ENCODE results near the gene TJAP1. TPM values are rescaled to one million over a fixed set of nuclear protein-coding genes. Genes with fewer than 3 reads are reported as not detected.
A peak's percentile ranks its signal among the peaks of the same experiment; 100 is the strongest.

Gene TJAP1
- polyA plus RNA-seq, 2 donors: 10.5 to 15.1 TPM

DNA sequence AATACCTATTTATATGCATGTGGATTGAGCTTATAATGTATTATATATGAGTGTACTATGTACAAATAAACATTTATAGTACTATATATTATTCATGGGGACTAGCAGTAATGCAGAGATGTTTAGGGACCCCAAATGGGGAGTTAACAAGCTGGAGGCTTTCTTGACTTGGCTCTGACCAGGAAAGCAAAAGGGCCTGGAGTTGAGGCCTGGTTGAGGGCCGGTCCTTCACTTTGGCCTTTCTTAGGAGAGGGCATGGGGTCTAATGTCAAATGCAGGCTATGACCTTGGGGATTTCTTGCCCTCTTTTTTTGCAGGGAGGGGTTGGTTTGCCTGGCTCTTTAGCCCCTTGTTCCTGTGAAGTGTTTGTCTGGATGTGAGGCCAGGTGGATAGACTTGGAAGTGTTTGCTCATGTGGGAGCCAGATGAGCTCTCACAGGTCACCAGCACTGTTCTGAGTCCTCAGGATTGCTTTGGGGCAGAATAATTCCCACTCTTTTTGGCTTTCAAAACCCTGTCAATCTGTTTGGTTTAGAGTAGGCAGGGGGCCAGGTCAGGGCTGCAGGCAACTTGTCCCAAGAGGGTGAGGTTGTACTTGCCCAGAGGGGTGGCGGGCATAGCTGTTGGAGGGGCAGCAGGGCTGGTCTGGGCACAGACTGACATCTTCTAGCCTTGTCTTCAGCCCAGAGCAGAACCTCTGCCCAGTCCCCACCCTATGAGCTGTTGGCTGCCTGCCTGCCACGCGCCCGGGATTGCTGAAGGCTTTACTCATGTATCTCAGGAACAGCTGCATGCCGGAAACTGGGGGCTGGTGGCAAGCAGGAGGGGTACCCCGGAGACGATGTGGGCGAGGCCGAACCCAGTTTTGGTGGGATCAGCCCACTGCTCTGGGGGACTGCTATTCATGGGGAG lies 14.6 kb downstream of the TJAP1 start:
- H3K27ac ChIP-seq (ENCODE audit: low read depth in 2 of 2, low read length in 1 of 2): peak overlapping the region in 1 of 2 donors; percentile 54
- peaks cover 8 to 30% of the 10 kb centered on the region in 2 donors for H3K4me1 ChIP-seq (ENCODE audit: control insufficient read depth in 2 of 2, insufficient read depth in 2 of 2, low read length in 1 of 2)
- 20 to 29% methylated on average over 10 of the region's 10 CpGs for WGBS, 2 donors
- H3K4me3 ChIP-seq (ENCODE audit: low read depth in 1 of 2, low read length in 2 of 2): no peak overlapping the region
- H3K27me3 ChIP-seq (ENCODE audit: control insufficient read depth in 1 of 2, insufficient read depth in 2 of 2, low read length in 2 of 2): no peaks in the 10 kb centered on the region
- H3K9me3 ChIP-seq (ENCODE audit: control insufficient read depth in 2 of 2, insufficient read depth in 1 of 2, low read depth in 1 of 2, low read length in 1 of 2): no peaks in the 10 kb centered on the region
- peaks cover 0 to 2% of the 10 kb centered on the region in 2 donors for H3K36me3 ChIP-seq (ENCODE audit: control insufficient read depth in 2 of 2, insufficient read depth in 2 of 2, low read length in 1 of 2)

DNA sequence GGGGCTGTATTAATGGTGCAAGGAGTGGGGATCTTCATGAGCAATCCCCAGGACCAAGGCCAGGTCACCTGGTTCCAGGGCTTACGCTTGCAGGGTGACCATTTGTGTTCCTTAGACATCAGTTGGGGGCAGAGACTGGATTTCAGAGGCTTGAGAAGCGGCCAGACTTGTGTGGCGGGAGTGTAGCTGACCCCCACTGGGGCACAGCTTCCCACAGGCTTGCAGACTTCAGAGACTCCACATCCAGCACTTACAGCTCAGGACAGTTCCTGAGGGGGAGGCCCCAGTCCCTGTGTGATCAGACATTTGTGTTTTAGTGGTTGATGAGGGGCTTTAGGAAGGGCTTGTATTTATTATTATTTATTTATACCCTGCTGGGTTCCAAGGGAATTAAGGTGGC lies 15.3 kb downstream of the TJAP1 start:
- H3K4me3 ChIP-seq (ENCODE audit: low read depth in 1 of 2, low read length in 2 of 2): no peak overlapping the region
- WGBS, 2 donors: 52 to 53% methylated on average over 3 of the region's 3 CpGs
- H3K27ac ChIP-seq (ENCODE audit: low read depth in 2 of 2, low read length in 1 of 2): peak overlapping the region in 1 of 2 donors; percentile 54
- H3K4me1 ChIP-seq (ENCODE audit: control insufficient read depth in 2 of 2, insufficient read depth in 2 of 2, low read length in 1 of 2): peaks cover 8 to 30% of the 10 kb centered on the region in 2 donors
- H3K27me3 ChIP-seq (ENCODE audit: control insufficient read depth in 1 of 2, insufficient read depth in 2 of 2, low read length in 2 of 2): no peaks in the 10 kb centered on the region
- H3K36me3 ChIP-seq (ENCODE audit: control insufficient read depth in 2 of 2, insufficient read depth in 2 of 2, low read length in 1 of 2): peaks cover 0 to 2% of the 10 kb centered on the region in 2 donors
- H3K9me3 ChIP-seq (ENCODE audit: control insufficient read depth in 2 of 2, insufficient read depth in 1 of 2, low read depth in 1 of 2, low read length in 1 of 2): no peaks in the 10 kb centered on the region

DNA sequence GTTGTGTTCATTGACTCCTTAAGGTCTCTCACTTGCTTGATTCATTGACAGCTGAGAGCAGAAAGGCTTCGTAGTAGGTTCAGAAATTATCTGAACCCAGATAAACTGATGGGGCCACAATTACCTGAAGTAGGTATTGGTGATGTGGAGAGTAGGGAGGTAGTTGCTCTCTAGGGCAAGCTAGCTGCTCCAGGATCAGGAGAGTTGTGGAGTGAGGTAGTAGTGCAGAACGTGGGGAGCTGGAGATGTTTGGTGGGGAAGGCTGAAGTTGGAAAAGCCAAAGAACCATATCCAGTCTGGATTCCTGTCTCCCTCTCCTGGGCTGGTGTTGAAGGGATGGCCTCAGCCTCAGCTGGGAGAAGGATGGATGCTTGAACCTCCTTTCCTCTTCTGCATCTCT lies 15.9 kb downstream of the TJAP1 start:
- peaks cover 8 to 30% of the 10 kb centered on the region in 2 donors for H3K4me1 ChIP-seq (ENCODE audit: control insufficient read depth in 2 of 2, insufficient read depth in 2 of 2, low read length in 1 of 2)
- H3K27me3 ChIP-seq (ENCODE audit: control insufficient read depth in 1 of 2, insufficient read depth in 2 of 2, low read length in 2 of 2): no peaks in the 10 kb centered on the region
- H3K27ac ChIP-seq (ENCODE audit: low read depth in 2 of 2, low read length in 1 of 2): no peak overlapping the region
- WGBS, 2 donors: 58 to 74% methylated on average over 2 of the region's 2 CpGs
- no peak overlapping the region for H3K4me3 ChIP-seq (ENCODE audit: low read depth in 1 of 2, low read length in 2 of 2)
- peaks cover 0 to 5% of the 10 kb centered on the region in 2 donors for H3K36me3 ChIP-seq (ENCODE audit: control insufficient read depth in 2 of 2, insufficient read depth in 2 of 2, low read length in 1 of 2)
- H3K9me3 ChIP-seq (ENCODE audit: control insufficient read depth in 2 of 2, insufficient read depth in 1 of 2, low read depth in 1 of 2, low read length in 1 of 2): no peaks in the 10 kb centered on the region

DNA sequence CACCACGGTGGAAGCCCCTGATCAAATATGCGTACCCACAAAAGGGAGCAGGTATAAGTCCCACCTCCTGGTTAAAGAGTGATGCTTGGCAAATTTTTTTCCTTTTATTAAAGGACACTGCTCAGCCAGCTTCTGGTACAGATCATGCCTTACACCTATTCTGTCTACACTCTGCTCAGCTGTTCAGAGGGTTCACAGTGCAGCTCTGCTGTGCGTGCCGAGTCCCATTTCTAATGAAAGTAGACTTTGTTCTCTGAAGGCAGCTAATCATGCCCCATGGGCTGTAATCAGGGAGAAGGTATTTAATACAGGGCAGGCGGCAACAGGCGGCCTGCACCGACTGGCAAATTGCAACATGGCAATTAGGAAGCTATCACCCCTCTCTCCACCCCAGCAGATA lies 16.5 kb downstream of the TJAP1 start:
- peaks cover 0 to 9% of the 10 kb centered on the region in 2 donors for H3K36me3 ChIP-seq (ENCODE audit: control insufficient read depth in 2 of 2, insufficient read depth in 2 of 2, low read length in 1 of 2)
- H3K4me1 ChIP-seq (ENCODE audit: control insufficient read depth in 2 of 2, insufficient read depth in 2 of 2, low read length in 1 of 2): peaks cover 8 to 31% of the 10 kb centered on the region in 2 donors
- H3K27me3 ChIP-seq (ENCODE audit: control insufficient read depth in 1 of 2, insufficient read depth in 2 of 2, low read length in 2 of 2): no peaks in the 10 kb centered on the region
- 62 to 66% methylated on average over 7 of the region's 7 CpGs for WGBS, 2 donors
- no peak overlapping the region for H3K27ac ChIP-seq (ENCODE audit: low read depth in 2 of 2, low read length in 1 of 2)
- H3K4me3 ChIP-seq (ENCODE audit: low read depth in 1 of 2, low read length in 2 of 2): no peak overlapping the region
- H3K9me3 ChIP-seq (ENCODE audit: control insufficient read depth in 2 of 2, insufficient read depth in 1 of 2, low read depth in 1 of 2, low read length in 1 of 2): no peaks in the 10 kb centered on the region

DNA sequence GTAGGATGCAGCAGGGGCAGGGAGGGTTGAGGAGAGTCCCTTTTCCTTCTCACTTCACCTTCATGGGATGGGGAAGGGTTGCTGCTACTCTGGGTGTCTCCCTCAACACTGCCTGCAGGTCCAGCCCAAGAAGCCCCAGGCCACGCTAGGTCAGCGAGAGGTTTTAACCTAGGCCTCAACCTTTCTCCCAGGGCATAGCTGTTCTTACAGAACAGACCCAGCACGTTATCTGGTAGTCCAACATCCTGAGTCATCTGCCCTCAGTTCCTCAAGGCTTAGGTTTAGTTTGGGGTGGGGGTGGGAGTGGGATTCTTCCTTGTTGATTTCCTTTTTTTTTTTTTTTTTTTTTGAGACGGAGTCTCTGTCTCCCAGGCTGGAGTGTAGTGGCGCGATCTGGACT lies 17.0 kb downstream of the TJAP1 start:
- no peaks in the 10 kb centered on the region for H3K27me3 ChIP-seq (ENCODE audit: control insufficient read depth in 1 of 2, insufficient read depth in 2 of 2, low read length in 2 of 2)
- H3K4me1 ChIP-seq (ENCODE audit: control insufficient read depth in 2 of 2, insufficient read depth in 2 of 2, low read length in 1 of 2): peaks cover 8 to 33% of the 10 kb centered on the region in 2 donors
- no peaks in the 10 kb centered on the region for H3K9me3 ChIP-seq (ENCODE audit: control insufficient read depth in 2 of 2, insufficient read depth in 1 of 2, low read depth in 1 of 2, low read length in 1 of 2)
- no peak overlapping the region for H3K27ac ChIP-seq (ENCODE audit: low read depth in 2 of 2, low read length in 1 of 2)
- no peak overlapping the region for H3K4me3 ChIP-seq (ENCODE audit: low read depth in 1 of 2, low read length in 2 of 2)
- H3K36me3 ChIP-seq (ENCODE audit: control insufficient read depth in 2 of 2, insufficient read depth in 2 of 2, low read length in 1 of 2): peaks cover 4 to 14% of the 10 kb centered on the region in 2 donors
- 77 to 88% methylated on average over 6 of the region's 6 CpGs for WGBS, 2 donors

DNA sequence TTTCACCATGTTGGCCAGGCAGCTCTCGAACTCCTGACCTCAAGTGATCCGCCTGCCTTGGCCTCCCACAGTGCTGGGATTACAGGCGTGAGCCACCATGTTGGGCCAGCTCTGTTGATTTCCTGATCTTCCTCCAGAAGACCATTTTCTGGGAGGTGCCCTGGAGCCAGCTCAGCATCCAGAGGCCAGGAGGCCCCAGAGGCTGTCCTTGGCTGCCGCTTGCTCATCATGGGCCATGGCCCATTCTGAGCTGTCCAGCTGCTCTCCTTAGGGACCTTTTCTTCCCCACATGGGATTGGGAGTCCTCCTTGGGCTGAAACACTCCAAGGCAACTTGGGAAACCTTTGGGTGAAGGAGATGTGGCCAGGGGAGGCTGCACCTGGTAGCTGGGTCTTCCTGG lies 17.4 kb downstream of the TJAP1 start:
- Histone ChIP-seq H3K4me1 (ENCODE audit: control insufficient read depth in 2 of 2, insufficient read depth in 2 of 2, low read length in 1 of 2) (peaks cover 8 to 33% of the 10 kb centered on the region in 2 donors), H3K27ac (ENCODE audit: low read depth in 2 of 2, low read length in 1 of 2) (peak overlapping the region in 1 of 2 donors; percentile 70)
- 87 to 92% methylated on average over 4 of the region's 4 CpGs for WGBS, 2 donors

DNA sequence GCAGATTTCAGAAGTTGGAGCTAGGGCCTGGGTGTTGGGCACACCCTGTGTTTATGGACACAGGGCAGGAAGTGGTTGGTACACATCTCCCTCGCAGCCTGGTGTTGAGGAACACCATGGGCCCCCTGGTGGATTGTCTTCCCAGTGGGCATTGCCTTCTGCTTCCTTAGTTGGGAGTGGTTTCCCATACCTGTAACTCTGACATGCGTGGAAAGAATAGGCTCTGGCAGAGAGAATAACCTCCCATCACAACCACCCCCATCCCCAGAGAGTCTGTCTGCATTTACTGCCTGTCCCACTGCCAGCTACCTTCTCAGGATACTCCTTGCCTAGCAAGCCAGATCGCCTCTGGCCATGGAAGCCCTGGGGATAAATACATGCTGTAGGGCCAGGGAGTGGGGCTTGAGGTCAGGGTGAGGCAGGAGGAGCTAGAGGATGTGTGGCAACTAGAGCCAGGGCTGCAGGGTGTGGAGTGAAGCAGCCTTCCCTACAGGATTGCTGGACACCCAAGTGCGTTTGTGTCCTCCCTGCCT lies 18.1 kb downstream of the TJAP1 start:
- H3K27me3 ChIP-seq (ENCODE audit: control insufficient read depth in 1 of 2, insufficient read depth in 2 of 2, low read length in 2 of 2): no peaks in the 10 kb centered on the region
- 42 to 57% methylated on average over 4 of the region's 4 CpGs for WGBS, 2 donors
- H3K36me3 ChIP-seq (ENCODE audit: control insufficient read depth in 2 of 2, insufficient read depth in 2 of 2, low read length in 1 of 2): peaks cover 8 to 23% of the 10 kb centered on the region in 2 donors
- H3K27ac ChIP-seq (ENCODE audit: low read depth in 2 of 2, low read length in 1 of 2): peak overlapping the region; percentile 56 to 70
- H3K4me3 ChIP-seq (ENCODE audit: low read depth in 1 of 2, low read length in 2 of 2): no peak overlapping the region
- H3K9me3 ChIP-seq (ENCODE audit: control insufficient read depth in 2 of 2, insufficient read depth in 1 of 2, low read depth in 1 of 2, low read length in 1 of 2): no peaks in the 10 kb centered on the region
- H3K4me1 ChIP-seq (ENCODE audit: control insufficient read depth in 2 of 2, insufficient read depth in 2 of 2, low read length in 1 of 2): peaks cover 8 to 33% of the 10 kb centered on the region in 2 donors

More for the DNA sequence above, 17.4 kb downstream of the TJAP1 start:
- Histone ChIP-seq H3K9me3 (ENCODE audit: control insufficient read depth in 2 of 2, insufficient read depth in 1 of 2, low read depth in 1 of 2, low read length in 1 of 2) (no peaks in the 10 kb centered on the region), H3K4me3 (ENCODE audit: low read depth in 1 of 2, low read length in 2 of 2) (no peak overlapping the region), H3K27me3 (ENCODE audit: control insufficient read depth in 1 of 2, insufficient read depth in 2 of 2, low read length in 2 of 2) (no peaks in the 10 kb centered on the region), H3K36me3 (ENCODE audit: control insufficient read depth in 2 of 2, insufficient read depth in 2 of 2, low read length in 1 of 2) (peaks cover 7 to 18% of the 10 kb centered on the region in 2 donors)

DNA sequence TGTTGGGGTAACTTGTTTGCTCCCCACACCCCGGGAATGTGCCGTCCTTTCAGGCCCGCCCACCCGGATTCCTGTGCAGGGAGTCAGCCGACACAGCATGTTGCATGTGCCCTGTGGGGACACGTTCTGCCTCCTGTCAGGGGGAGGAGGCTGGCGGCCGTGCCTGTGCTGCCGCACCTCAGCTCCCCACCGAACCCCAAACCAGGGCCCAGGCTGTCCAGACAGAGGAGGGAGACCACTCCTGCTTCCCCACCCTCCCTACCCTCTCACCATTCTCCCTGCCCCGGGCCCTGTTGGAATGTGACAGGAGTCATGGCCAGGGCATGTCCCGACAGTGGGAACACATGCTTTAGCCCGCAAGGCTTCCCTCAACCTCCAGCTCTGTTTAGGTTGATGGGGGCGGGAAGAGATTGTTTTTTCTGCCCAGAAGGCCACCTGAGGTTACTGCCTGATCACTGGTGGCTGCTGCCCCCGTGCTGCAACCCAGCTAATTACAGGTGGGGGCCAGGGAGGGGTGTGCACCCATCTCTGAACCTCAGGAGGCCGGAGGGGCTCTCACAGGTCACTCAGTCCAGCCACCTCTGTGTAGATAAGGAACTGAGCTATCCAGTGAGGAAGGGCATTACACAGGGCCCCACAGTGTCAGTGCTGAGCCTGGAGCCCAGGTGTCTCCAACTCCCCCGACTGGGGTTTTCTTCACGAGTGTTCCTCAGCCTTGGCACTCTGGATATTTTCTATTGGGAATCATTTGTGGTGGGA lies 19.2 kb downstream of the TJAP1 start:
- Histone ChIP-seq H3K4me3 (ENCODE audit: low read depth in 1 of 2, low read length in 2 of 2) (no peak overlapping the region), H3K36me3 (ENCODE audit: control insufficient read depth in 2 of 2, insufficient read depth in 2 of 2, low read length in 1 of 2) (peaks cover 12 to 33% of the 10 kb centered on the region in 2 donors)
- WGBS, 2 donors: 32 to 48% methylated on average over 18 of the region's 18 CpGs

DNA sequence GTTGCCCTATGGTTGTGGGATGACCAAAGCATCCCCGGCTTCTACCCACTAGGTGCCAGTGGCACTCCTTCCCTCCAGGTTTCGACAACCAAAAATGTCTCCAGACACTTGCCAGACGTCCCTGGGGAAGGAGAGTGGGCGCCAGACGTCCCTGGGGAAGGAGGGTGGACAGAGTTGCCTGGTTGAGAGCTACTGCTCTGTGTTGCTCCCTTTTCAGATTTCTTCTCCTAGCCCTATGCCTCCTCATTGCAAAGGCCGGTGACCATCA lies 19.7 kb downstream of the TJAP1 start:
- Histone ChIP-seq H3K4me3 (ENCODE audit: low read depth in 1 of 2, low read length in 2 of 2) (no peak overlapping the region), H3K27ac (ENCODE audit: low read depth in 2 of 2, low read length in 1 of 2) (peak overlapping the region in 1 of 2 donors; percentile 29), H3K9me3 (ENCODE audit: control insufficient read depth in 2 of 2, insufficient read depth in 1 of 2, low read depth in 1 of 2, low read length in 1 of 2) (no peaks in the 10 kb centered on the region), H3K4me1 (ENCODE audit: control insufficient read depth in 2 of 2, insufficient read depth in 2 of 2, low read length in 1 of 2) (peaks cover 8 to 29% of the 10 kb centered on the region in 2 donors), H3K36me3 (ENCODE audit: control insufficient read depth in 2 of 2, insufficient read depth in 2 of 2, low read length in 1 of 2) (peaks cover 12 to 33% of the 10 kb centered on the region in 2 donors), H3K27me3 (ENCODE audit: control insufficient read depth in 1 of 2, insufficient read depth in 2 of 2, low read length in 2 of 2) (no peaks in the 10 kb centered on the region)
- WGBS, 2 donors: 71 to 82% methylated on average over 6 of the region's 6 CpGs

More for the DNA sequence above, 19.2 kb downstream of the TJAP1 start:
- H3K4me1 ChIP-seq (ENCODE audit: control insufficient read depth in 2 of 2, insufficient read depth in 2 of 2, low read length in 1 of 2): peaks cover 8 to 33% of the 10 kb centered on the region in 2 donors
- peak overlapping the region; percentile 29 to 56 for H3K27ac ChIP-seq (ENCODE audit: low read depth in 2 of 2, low read length in 1 of 2)
- no peaks in the 10 kb centered on the region for H3K9me3 ChIP-seq (ENCODE audit: control insufficient read depth in 2 of 2, insufficient read depth in 1 of 2, low read depth in 1 of 2, low read length in 1 of 2)
- no peaks in the 10 kb centered on the region for H3K27me3 ChIP-seq (ENCODE audit: control insufficient read depth in 1 of 2, insufficient read depth in 2 of 2, low read length in 2 of 2)
